Astrocyte of the cerebellum (primary cell): Measurements from ENCODE around the gene MXD4.

ENCODE experiments used
- DNase-seq: peaks from one replicate; pipeline ENCODE4 v3.0.0-alpha.2; 2011; ENCODE audit warnings: low read depth
- H3K4me3 ChIP-seq: 2 replicates; pipeline ENCODE4 v1.5.1; 2011; ENCODE audit warnings: mild to moderate bottlenecking, low read depth, low read length, moderate library complexity
- in situ Hi-C: cut with HindIII; loops from 2 replicates; pipeline ENCODE4 v1.10.0; 2017; ENCODE audit warnings: low sequenced_read_pairs
- TF ChIP-seq, protein P1 (sequence below): IDR thresholded peaks from 2 replicates; pipeline ENCODE4 v1.5.1; 2012; ENCODE audit warnings: low read length, low read depth, moderate library complexity, mild to moderate bottlenecking; ENCODE audit errors: missing control alignments

The MXD4 gene

DNA sequence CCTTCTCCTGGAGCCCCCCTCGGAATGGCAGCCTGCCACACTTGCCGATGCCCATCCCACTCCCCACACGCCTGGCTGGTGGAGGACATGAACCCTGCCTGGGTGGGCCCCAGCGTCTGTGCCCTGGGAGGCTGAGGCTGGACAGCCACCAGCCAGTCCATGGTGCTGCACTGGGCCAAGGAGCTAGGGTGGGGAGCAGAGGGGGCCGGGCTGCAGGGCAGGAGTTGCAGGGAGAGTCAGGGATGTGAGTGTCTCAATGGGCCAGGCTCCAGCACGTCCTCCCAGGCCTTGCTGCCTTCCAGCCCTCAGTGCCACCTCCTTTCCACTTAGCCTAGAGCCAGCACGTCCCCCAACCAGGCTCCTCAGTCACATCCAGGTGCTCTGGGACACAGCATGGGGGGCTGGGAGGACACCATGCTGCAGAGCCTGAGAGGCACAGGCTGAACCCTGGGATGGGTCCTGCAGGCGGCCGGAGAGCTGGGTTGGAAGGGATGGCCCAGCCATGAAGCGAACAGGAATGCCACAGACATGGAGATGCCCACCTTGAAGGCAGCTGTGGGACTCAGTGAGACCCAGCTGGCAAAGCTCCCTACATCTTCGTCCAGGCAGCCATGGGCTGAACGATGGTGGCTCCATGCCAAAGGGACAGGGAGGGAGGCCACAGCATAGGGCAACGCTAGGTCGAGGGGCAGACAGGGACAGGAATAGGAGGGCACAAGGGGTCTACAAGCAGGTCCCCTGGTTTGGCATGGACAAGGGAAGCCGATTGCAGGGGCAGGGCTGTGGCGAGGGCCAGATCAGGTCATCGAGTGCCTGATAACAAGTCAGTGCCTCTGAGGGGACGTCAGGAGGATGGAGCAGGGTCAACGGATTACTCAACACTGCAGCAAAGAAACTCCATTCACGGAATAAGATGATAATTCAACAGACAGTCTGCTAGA is 30.1 kb upstream of the MXD4 start:
- no peak overlapping the region for H3K4me3 ChIP-seq
- in situ Hi-C loops: no loop called here
- TF ChIP-seq, protein P1, sequence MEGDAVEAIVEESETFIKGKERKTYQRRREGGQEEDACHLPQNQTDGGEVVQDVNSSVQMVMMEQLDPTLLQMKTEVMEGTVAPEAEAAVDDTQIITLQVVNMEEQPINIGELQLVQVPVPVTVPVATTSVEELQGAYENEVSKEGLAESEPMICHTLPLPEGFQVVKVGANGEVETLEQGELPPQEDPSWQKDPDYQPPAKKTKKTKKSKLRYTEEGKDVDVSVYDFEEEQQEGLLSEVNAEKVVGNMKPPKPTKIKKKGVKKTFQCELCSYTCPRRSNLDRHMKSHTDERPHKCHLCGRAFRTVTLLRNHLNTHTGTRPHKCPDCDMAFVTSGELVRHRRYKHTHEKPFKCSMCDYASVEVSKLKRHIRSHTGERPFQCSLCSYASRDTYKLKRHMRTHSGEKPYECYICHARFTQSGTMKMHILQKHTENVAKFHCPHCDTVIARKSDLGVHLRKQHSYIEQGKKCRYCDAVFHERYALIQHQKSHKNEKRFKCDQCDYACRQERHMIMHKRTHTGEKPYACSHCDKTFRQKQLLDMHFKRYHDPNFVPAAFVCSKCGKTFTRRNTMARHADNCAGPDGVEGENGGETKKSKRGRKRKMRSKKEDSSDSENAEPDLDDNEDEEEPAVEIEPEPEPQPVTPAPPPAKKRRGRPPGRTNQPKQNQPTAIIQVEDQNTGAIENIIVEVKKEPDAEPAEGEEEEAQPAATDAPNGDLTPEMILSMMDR: no peak
- no peak for DNase-seq

DNA sequence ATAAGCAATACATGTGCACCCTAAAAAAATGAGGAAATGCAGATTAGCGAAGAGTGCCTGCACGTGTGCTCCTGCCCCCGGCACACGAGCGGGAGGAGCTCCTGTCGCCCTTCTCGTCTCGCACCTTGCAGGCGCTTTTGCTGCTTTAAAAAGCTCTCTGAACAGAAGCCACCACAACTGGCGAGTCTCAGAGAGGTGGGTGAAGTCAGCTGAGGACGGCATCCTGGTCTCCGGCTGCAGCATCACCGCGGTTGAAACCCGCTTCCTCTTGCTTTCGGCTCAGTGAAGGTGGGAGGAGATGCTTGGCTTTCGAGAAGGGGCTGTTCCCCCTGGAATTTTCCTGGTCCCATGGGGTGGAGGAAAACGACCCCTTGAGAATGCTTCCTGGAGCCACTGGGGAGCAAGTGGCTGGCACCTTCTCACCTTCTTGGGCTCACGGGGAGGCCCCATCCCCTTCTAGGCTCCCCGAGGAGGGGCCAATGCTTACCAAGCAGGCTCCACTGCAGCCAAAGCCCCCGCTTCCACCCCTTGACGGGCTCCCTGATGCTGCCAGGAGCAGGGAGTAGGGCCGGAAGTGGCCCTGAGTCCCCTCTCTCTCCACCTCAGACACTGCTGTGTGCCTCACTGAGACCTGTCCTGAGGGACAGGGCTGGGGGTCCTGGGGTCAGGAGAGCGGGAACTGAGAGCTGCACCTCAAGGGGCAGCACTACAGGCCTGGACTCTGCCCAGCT is 29.2 kb upstream of the MXD4 start:
- H3K4me3 ChIP-seq: no peak overlapping the region
- in situ Hi-C loops: no loop called here
- no peak for DNase-seq
- TF ChIP-seq, protein P1: no peak

DNA sequence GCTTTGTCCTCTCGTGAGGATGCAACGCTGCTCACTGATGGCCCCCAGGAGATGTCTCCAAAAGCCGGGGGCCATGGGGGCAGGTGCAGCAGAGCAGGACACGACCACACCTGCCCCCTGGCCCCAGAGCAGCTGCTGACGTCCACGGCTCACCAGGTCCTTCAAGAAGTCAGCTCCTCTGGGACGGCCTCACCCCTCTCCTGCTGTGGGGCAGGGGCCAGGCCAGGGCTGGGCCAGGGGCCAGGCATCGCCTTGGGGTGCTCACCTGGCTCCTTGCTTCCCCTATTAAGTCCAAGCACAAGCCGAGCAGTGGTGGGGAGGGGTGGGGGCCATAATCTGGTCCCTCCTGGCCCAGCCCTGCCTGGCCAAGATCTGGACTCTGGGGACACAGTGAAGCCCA is 28.6 kb upstream of the MXD4 start:
- no peak overlapping the region for H3K4me3 ChIP-seq
- in situ Hi-C loops: no loop called here
- TF ChIP-seq, protein P1: no peak
- no peak for DNase-seq

DNA sequence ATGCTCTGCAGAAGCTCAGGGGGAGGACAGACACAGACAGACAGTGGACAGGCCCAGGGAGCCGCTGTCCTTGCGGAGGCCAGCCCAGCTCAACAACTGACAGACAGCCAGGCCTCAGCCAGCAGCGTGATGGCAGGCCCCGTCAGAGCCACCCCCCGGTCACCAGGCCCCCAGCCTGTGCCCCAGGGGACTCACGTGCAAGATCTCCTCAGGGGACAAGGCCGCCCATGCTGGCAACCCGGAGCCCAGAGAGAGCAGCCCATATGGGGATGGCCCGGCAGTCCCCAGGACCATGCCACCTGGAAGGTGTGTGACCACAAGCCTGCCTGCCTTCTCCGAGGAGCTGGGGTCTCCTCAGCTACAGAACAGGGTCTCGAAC is 28.0 kb upstream of the MXD4 start:
- TF ChIP-seq, protein P1: no peak
- DNase-seq: no peak
- in situ Hi-C loops: no loop called here
- no peak overlapping the region for H3K4me3 ChIP-seq

DNA sequence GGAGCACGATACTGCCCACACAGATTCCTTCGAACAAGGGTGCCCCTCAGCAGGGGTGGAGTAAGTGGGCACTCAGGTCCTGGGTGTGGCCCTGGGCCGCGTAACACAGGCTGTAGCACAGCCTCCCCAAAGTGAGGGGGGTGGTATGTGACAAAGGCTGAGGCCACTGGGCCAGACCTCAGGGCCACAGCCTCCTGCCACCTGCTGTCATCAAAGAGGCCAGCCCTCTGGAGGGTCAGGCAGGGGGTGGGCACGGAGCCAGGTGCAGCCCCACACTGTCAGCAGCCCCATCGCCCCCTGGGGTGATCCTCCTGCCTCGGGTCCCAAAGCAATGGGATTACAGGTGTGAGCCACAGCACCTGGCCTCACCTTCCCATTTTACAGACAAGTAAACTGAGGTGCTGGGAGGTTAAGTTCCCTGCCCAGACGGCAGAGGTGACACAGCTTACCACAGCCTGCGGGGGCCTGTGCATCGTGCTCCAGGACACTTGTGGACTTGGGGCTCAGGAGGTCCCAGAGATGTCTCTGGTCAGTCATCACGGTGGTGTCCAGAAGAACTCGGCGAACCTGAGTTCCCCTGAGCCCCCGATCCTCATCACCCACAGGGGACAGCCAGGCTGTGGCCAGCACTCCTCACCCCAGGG is 27.5 kb upstream of the MXD4 start:
- TF ChIP-seq, protein P1: no peak
- in situ Hi-C loops: no loop called here
- no peak overlapping the region for H3K4me3 ChIP-seq
- no peak for DNase-seq

DNA sequence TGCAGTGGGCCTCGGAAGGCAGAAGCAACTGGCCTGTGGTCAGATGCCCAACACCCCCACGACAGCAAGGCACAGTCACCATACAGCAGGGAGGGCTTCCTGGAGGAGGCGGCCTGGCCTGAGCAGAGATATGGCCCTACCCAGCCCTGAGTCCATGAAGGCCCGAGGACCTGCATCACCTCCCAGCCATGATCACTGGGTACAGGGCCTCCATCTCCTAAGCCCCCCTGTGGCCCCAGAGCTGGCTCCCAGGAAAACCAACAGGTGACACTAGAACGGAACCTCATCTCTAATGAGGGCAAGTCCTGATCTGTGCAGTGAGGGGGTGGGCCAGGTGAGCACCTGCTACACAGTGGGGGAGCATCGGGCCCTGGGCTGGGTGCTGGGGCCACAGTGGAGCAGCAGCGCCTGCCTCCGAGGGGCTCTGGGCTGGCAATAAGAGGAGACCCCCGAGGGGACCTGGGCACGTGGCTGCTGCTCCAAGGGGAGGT is 26.2 kb upstream of the MXD4 start:
- no peak overlapping the region for H3K4me3 ChIP-seq
- no peak for DNase-seq
- in situ Hi-C loops: no loop called here
- TF ChIP-seq, protein P1: no peak
